ENCODE results near the gene LRMDA.
"Not testable (repeated sequence)": the region's sequence is repeated elsewhere in the genome, so short reads cannot be mapped to it uniquely, and the experiment has no call there.

Gene LRMDA

DNA sequence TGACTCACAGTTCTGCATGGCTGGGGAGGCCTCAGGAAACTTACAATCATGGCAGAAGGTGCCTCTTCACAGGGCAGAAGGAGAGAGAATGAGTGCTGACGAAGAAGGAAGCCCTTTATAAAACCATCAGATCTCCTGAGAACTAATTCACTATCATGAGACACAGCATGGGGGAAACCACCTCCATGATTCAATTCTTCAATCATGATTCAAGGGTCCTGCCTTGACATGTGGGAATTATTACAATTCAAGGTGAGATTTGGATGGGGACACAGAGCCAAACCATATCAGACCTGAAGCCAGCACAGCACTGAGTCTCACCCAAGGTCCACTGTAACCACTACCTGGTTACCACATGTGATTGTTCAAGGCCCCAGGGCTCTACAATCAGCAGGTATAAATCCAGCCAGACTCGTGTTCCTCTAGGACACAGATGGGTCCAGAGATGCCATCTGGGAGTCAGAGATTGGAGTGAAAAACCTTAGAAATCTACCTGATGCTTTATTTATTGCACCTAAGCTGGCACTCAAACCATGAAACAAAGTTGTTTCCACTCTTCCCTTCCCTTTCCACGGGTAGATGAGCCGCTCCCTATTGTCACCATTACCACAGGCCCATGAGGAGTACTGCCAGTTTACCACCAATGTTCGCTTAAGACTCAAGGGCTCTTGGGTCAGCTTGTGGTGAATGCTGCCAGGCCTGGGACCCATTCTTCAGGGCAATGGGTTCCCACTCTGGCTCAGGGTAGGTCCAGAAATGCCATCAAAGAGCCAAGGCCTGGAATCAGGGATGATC lies 1061.5 kb downstream of the LRMDA start:
- DNase-seq = no peak

GRCh38 chr10:76497666-76498065 lies 1066.2 kb downstream of the LRMDA start:
- DNase-seq = no peak

DNA sequence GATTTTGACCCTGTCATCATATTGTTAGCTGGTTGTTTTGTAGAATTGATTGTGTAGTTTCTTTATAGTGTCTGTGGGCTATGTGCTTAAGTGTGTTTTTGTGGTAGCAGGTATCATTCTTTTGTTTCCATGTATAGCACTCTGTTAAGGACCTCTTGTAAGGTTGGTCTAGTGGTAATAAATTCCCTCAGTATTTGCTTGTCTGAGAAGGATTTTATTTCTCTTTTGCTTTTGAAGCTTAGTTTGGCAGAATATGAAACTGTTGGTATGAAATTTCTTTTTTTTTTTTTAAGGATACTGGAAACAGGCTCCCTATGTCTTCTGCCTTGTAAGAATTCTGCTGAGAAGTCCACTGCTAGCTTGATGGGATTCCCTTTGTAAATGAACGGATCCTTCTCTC lies 1073.4 kb downstream of the LRMDA start:
- no peak for DNase-seq

GRCh38 chr10:76509446-76509845 lies 1078.0 kb downstream of the LRMDA start:
- DNase-seq = no peak

DNA sequence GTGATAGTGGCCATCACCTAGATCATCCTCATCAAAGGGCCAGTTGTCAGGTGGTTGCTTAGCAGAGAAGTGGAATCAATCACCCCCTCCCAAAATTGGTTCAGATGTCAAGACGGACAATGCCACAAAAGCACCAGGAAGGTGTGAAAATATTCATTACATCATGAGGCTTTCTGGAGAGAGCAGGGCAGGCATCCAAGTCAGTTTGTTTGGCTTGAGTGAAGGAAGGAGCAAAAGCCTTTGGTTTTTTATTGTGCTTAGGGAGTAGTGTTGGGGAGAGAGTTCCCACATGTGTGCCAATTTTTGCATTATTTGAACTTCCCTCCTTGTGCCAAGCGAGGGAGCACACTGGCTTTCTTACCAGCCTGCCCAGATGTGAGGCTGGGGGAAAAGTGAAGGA lies 1082.9 kb downstream of the LRMDA start:
- no peak for DNase-seq

DNA sequence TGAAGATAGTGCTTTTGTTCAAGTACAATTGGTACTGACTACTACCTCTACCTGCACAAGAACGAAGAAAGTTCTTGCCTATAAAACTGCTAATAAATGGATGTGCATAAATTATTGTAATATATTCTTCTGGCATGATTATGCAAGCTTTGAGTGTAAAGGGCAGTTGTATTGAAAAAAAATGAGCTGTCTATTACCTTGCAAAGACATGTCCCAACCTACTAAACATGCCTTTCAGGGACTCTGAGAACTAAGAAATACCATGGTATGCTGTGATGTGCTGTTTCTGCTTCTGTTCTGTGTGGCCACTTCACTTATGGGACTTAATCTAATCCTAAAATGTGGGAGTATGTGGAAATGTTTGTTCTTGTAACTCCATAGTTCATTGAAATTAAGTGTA lies 1083.4 kb downstream of the LRMDA start:
- DNase-seq = no peak

- DNase-seq = no peak
Measured at GRCh38 chr10:76522547-76522946, 1091.1 kb downstream of the LRMDA start.

DNA sequence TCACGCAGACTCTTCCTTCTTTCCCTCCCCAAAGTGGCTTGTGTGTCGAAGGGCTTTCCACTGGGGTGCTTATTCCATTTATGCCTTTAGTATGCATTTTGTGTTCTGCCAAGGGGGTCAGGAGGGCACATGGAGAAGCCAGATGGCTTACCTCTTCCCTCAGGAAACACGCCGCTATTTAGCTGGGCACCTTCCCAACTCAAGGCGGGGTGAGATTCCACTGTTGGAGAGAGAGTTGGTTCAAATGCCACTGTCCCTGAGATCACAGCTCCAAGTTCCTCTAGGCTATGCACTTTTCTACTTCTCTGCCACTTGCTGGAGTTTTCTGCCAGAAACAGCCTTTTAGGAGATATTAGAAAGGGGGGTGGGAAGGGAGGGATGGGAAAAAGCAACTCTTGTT lies 1091.8 kb downstream of the LRMDA start:
- no peak for DNase-seq

- no peak for DNase-seq
Measured at GRCh38 chr10:76523791-76524351, 1092.4 kb downstream of the LRMDA start.

GRCh38 chr10:76526833-76527232 lies 1095.4 kb downstream of the LRMDA start:
- DNase-seq = not testable (repeated sequence)

- no peak for DNase-seq
Measured at GRCh38 chr10:76540331-76540730, 1108.9 kb downstream of the LRMDA start.

GRCh38 chr10:76540786-76541185 lies 1109.4 kb downstream of the LRMDA start:
- no peak for DNase-seq

DNA sequence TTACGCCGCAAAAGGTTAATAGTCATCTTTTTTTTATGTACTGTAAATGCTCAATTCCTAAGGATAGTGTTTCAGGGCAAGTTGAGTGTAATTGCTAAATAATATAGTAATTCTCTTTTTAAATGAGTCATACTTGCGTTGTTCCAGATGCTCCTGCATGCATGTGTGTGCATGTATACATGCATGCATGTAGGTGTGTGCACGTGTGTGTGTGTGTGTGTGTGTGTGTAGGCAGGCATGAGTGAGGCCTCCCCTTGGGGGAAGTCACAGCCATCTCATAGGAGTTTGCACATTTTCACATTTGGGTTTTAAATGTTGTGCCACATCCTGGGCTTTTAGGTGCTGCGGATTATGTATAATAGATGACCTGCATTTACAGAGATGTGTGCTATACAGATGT lies 1110.4 kb downstream of the LRMDA start:
- no peak for DNase-seq

GRCh38 chr10:76542307-76542930 lies 1111.0 kb downstream of the LRMDA start:
- DNase-seq = no peak

- no peak for DNase-seq
Measured at GRCh38 chr10:76543655-76544054, 1112.2 kb downstream of the LRMDA start.

- DNase-seq = no peak
Measured at GRCh38 chr10:76544789-76545188, 1113.4 kb downstream of the LRMDA start.

DNA sequence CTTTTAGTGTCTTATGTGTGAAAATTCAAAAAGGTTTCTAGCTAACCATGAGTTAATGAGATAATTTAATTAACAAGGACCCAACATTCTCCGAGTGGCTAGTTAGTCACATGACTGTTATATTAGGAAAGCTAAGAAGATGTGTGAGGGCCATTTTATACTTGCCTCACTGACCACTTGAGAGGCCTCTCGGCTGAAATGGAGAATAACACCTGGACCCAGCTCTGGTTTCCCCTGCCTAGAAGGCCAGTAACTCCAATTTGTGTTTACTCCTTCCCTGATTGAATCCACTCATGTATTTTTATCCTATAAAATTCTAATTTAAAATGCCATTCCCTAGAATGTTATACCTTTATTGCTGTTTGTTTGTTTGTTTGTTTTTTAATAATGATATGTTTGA lies 1115.0 kb downstream of the LRMDA start:
- no peak for DNase-seq

DNA sequence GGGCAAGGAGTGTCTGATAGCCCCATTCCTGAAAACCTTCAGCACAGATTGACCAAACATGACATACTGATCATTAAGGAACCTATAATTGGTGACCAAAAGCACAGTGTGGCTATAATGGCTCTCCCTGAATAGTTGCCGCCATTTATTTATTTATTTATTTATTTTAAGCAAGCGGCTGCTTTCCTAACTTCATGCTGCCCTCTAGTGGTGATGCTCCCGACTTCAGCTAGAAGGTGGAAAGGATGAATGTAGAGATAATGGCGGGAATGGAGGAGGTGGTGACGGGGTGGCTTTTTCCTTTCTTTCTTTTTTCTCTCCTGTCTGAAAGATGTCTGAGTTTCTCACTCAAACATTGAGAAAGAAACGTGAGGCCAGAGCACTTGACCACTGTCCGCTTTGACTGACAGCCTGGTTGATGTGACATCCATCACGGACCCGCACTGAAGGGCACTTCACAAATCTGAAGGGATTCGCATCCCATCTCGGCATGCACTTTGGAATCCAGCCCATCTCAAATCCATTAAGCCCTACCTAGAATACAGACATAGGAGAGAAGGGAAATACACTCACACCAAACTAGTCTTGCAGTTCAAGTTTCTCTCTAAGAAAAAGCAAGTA lies 1116.0 kb downstream of the LRMDA start:
- peak; percentile 46 to 50 for DNase-seq

- no peak for DNase-seq
Measured at GRCh38 chr10:76548716-76549115, 1117.3 kb downstream of the LRMDA start.

DNA sequence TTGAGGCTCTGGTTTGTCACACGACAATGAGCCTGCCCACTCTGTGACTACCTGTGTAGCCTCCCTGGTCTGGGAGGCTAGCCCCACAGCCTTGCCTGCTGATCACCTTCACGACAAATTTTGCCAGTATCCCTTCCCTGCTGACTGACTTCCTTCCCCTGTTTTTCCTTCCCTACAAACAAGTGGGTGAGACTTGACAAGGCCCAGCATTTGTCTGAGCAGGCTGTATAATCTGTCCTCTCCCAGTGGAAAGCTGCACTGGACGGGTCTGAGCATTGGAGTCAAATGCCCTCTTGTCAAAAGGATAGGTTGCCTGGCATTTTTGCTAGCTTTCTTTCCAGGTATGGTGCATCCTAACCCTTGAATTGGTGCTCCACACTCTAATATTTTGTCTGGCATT lies 1117.7 kb downstream of the LRMDA start:
- no peak for DNase-seq

DNA sequence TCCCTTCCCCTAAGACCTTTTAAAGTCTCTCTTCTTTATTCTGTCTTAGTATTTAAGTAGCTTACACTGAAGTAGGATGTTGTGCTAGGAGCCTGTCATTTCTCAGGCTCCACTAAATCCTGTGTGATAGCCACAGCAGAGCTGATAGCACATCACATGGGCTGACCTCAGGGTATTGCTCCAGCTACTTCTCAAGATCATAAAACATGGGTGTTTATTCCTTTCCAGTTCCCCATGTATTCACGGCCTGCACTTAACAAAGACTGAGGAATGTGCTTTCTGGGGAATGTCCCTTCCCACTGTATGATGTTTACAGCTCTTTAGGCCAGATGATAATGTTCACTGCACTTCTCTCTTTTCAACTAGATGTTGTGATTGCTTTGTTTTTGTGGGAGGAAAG lies 1119.4 kb downstream of the LRMDA start:
- DNase-seq = no peak

DNA sequence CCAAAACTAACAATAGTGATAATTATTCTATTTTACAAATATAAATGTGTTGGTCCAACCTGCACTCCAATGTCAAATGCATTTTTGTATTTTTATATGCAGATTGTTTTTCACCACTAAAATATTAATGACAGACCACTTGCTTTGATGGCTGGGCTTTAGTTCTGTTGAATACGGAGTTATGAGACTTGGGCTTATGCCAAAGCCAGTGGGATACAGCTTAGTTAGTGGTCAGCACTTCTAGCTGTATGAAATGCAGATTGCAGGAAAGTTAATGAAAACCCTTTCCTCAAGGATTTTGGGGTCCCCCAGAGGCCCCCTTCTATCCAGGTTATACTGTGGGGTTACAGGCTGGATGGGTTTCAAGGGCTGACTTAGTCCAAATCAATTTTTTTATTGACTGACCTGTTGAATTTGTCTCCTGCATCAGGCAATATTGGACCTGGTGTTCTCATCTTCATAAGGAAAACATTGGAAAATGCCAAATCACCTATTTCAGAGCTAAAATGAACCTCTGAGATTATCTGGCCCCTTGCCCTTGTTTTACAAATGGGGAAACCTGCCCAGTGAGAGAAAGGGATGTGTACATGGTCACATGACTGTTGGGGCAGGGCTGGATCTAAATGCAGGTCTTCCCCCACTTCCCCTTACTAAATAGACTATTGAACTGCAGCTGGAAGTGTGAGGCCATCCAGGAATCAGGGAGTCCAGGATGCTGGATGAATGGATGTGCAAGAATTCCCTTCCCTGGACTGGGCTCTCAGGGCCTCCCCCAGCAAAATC lies 1120.9 kb downstream of the LRMDA start:
- DNase-seq = no peak
